ENCODE results near the gene ALG2.

The ALG2 gene

GRCh38 chr9:99177576-99178366 lies 44.0 kb downstream of the ALG2 start:
- no peak overlapping the region for H3K4me3 ChIP-seq (ENCODE audit: control insufficient read depth, low read depth, low read length)
- DNase-seq (ENCODE audit: low read depth) = no peak
- no peak for TF ChIP-seq CTCF (conservative IDR thresholded peaks at IDR 0.05; ENCODE audit: control insufficient read depth, insufficient read depth, low read depth, low read length)

DNA sequence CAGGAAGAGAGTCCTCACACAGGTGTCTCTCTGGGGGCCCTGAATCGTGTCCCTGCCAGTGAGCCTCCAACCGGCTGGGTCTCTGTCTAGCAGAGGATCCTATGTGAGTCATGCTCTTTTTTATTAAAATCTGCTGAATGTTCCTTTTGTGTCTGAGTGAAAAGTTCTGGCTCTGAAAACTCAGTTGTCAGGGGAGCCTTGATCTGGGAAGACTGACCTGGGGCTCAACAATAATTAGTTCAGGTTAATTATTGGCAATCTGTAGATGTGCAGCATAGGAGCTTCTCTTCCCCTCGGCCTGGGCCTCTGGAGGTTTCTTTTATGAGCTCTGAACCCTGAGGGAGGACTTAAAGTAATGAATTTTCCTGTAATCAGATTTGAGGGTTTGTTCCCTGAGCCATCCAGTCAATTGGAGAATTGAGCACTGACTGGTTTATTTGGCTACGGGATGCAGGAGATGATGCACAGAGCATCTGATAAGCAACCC lies 45.2 kb downstream of the ALG2 start:
- TF ChIP-seq CTCF (conservative IDR thresholded peaks at IDR 0.05; ENCODE audit: control insufficient read depth, insufficient read depth, low read depth, low read length) = no peak
- no peak for DNase-seq (ENCODE audit: low read depth)

GRCh38 chr9:99173570-99174504 lies 47.9 kb downstream of the ALG2 start:
- H3K4me3 ChIP-seq (ENCODE audit: control insufficient read depth, low read depth, low read length) = no peak overlapping the region
- no peak for DNase-seq (ENCODE audit: low read depth)
- no peak for TF ChIP-seq CTCF (conservative IDR thresholded peaks at IDR 0.05; ENCODE audit: control insufficient read depth, insufficient read depth, low read depth, low read length)

More for the DNA sequence above, 45.2 kb downstream of the ALG2 start:
- no peak overlapping the region for H3K4me3 ChIP-seq (ENCODE audit: control insufficient read depth, low read depth, low read length)

DNA sequence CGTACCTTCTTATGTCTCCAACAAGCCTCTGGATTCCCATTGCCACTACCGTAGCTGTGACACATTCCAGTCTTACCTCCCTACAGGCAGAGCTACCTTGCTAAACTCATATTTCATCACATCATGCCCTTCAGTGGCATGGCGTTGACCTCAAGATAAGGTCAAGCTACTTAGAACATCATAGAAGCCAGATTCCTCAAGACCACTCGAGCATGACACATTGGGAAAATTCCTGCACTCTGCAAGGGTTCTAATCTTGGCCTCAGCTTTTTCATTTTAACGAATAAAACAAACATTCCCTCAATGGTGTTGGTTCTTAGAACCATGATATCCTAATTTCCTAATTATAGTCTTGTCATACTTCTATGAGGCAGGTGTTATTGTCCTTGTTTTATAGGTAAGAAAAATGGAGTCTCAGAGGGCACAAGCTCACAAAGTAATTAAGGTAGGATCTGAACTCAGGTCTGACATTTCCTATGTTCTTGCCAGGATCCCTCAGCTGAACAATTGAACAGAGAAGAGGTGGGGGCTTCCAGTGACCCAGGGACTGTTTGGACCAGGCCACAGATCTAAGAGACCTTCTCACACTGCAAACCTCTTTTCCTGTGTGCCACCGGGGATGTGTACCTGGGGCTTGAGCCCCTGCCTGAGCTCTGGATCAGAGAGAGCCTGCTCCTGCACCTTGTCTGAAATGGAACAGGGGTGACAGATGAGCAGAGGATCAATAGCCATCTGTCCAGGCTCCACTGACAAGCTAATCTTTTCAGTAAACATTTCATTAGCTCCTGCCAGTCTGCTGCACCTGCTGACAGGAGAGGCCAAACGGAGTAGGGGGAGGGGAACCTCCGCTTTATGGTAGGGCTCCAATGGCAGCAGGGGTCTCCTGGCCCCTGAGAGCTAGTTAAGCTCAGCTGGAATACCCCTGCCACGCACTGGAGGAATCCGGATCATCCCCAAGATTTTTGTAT lies 49.3 kb downstream of the ALG2 start:
- no peak overlapping the region for H3K4me3 ChIP-seq (ENCODE audit: control insufficient read depth, low read depth, low read length)
- DNase-seq (ENCODE audit: low read depth) = no peak
- no peak for TF ChIP-seq CTCF (conservative IDR thresholded peaks at IDR 0.05; ENCODE audit: control insufficient read depth, insufficient read depth, low read depth, low read length)

GRCh38 chr9:99171225-99172123 lies 50.3 kb downstream of the ALG2 start:
- H3K4me3 ChIP-seq (ENCODE audit: control insufficient read depth, low read depth, low read length) = no peak overlapping the region
- TF ChIP-seq CTCF (conservative IDR thresholded peaks at IDR 0.05; ENCODE audit: control insufficient read depth, insufficient read depth, low read depth, low read length) = no peak
- no peak for DNase-seq (ENCODE audit: low read depth)

Data from fibroblast of mammary gland (primary cell).